ENCODE data around the gene GINS3. TPM values are rescaled to one million over a fixed set of nuclear protein-coding genes. Genes with fewer than 3 reads are reported as not detected.

Gene GINS3
- total RNA-seq, 1 experiment from 2014 or later = 11.3 TPM

- H3K9me3 ChIP-seq (ENCODE audit: insufficient read depth, low read depth) = no peaks in the 10 kb centered on the region
- peaks cover 5% of the 10 kb centered on the region; the same call in 1 of the 2 replicates for H3F3A ChIP-seq (ENCODE audit: insufficient read depth, low read depth)
- intact Hi-C loops (cut with micrococcal nuclease; ENCODE audit: unreplicated experiment) = no loop called here
- no peak for DNase-seq
- H3K4me3 ChIP-seq = no peak overlapping the region
- no peaks in the 10 kb centered on the region; the same call in 1 of the 2 replicates for H3K9me2 ChIP-seq (ENCODE audit: insufficient read depth)
- no peak overlapping the region for H2AFZ ChIP-seq
- no peaks in the 10 kb centered on the region for H3K79me2 ChIP-seq (ENCODE audit: low read depth)
- BruUV-seq (replicated peaks) = no TSS peak
- H3K27ac ChIP-seq = no peak overlapping the region
- no peak overlapping the region for H3K4me2 ChIP-seq
- CTCF ChIA-PET = no interaction called here
- peaks cover 17% of the 10 kb centered on the region for H3K4me1 ChIP-seq (replicated peaks; ENCODE audit: insufficient read depth)
- POLR2A ChIA-PET (ENCODE audit: unreplicated experiment) = interaction anchor here (0.6 to 1.1 kb wide), 3 partner anchors 25 to 402 kb away, joined by 4 to 10 read pairs (median 4); partner anchors contain the start of genes GINS3 and NDRG4
- H4K20me1 ChIP-seq (ENCODE audit: insufficient read depth) = no peaks in the 10 kb centered on the region
- TF ChIP-seq EZH2 (IDR thresholded peaks at IDR 0.05; ENCODE audit: low read depth) (no peak), CTCF (conservative IDR thresholded peaks at IDR 0.05) (no peak)
- H3K27me3 ChIP-seq (ENCODE audit: insufficient read depth, low read depth) = no peaks in the 10 kb centered on the region
- no peaks in the 10 kb centered on the region for H3K36me3 ChIP-seq (ENCODE audit: low read depth)
Measured at GRCh38 chr16:58367252-58367651, 25.0 kb upstream of the GINS3 start.

- no peak for DNase-seq
- TF ChIP-seq CTCF (conservative IDR thresholded peaks at IDR 0.05) (no peak), EZH2 (IDR thresholded peaks at IDR 0.05; ENCODE audit: low read depth) (no peak)
- BruUV-seq (replicated peaks) = no TSS peak
- Histone ChIP-seq H3K9me3 (ENCODE audit: insufficient read depth, low read depth) (no peaks in the 10 kb centered on the region), H3K27me3 (ENCODE audit: insufficient read depth, low read depth) (no peaks in the 10 kb centered on the region), H3K27ac (no peak overlapping the region), H3F3A (ENCODE audit: insufficient read depth, low read depth) (0 out of 2 replicates have a peak, but pooled peaks cover under 1% of the 10 kb centered on the region), H3K79me2 (ENCODE audit: low read depth) (no peaks in the 10 kb centered on the region), H3K4me3 (no peak overlapping the region), H3K4me1 (replicated peaks; ENCODE audit: insufficient read depth) (peaks cover 1% of the 10 kb centered on the region), H3K9me2 (ENCODE audit: insufficient read depth) (no peaks in the 10 kb centered on the region; the same call in 1 of the 2 replicates), H3K36me3 (ENCODE audit: low read depth) (no peaks in the 10 kb centered on the region), H2AFZ (no peak overlapping the region), H3K4me2 (no peak overlapping the region), H4K20me1 (ENCODE audit: insufficient read depth) (no peaks in the 10 kb centered on the region)
- ChIA-PET POLR2A (ENCODE audit: unreplicated experiment) (no interaction called here), CTCF (no interaction called here)
- intact Hi-C loops (cut with micrococcal nuclease; ENCODE audit: unreplicated experiment) = no loop called here
Measured at GRCh38 chr16:58371841-58372240, 20.4 kb upstream of the GINS3 start.

GRCh38 chr16:58375386-58375785 is 16.9 kb upstream of the GINS3 start:
- H3F3A ChIP-seq (ENCODE audit: insufficient read depth, low read depth) = no peaks in the 10 kb centered on the region
- no peaks in the 10 kb centered on the region for H3K9me2 ChIP-seq (ENCODE audit: insufficient read depth)
- no peaks in the 10 kb centered on the region for H3K4me1 ChIP-seq (replicated peaks; ENCODE audit: insufficient read depth)
- no peaks in the 10 kb centered on the region for H3K9me3 ChIP-seq (ENCODE audit: insufficient read depth, low read depth)
- no peaks in the 10 kb centered on the region for H4K20me1 ChIP-seq (ENCODE audit: insufficient read depth)
- DNase-seq = no peak
- H3K79me2 ChIP-seq (ENCODE audit: low read depth) = no peaks in the 10 kb centered on the region
- ChIA-PET CTCF (interaction anchor here (0.5 kb wide), 1 partner anchor 235 kb away, joined by 5 read pairs; no protein-coding TSS in a partner anchor), POLR2A (ENCODE audit: unreplicated experiment) (no interaction called here)
- no peaks in the 10 kb centered on the region for H3K27me3 ChIP-seq (ENCODE audit: insufficient read depth, low read depth)
- intact Hi-C loops (cut with micrococcal nuclease; ENCODE audit: unreplicated experiment) = no loop called here
- H3K4me3 ChIP-seq = no peak overlapping the region
- no peak overlapping the region for H3K4me2 ChIP-seq
- TF ChIP-seq EZH2 (IDR thresholded peaks at IDR 0.05; ENCODE audit: low read depth) = no peak
- TF ChIP-seq CTCF (conservative IDR thresholded peaks at IDR 0.05) = no peak
- H3K36me3 ChIP-seq (ENCODE audit: low read depth) = no peaks in the 10 kb centered on the region
- H3K27ac ChIP-seq = no peak overlapping the region
- BruUV-seq (replicated peaks) = no TSS peak
- H2AFZ ChIP-seq = no peak overlapping the region

Measured in PC-9 (cell line).